ENCODE results near the gene TIMP3.

The TIMP3 gene

DNA sequence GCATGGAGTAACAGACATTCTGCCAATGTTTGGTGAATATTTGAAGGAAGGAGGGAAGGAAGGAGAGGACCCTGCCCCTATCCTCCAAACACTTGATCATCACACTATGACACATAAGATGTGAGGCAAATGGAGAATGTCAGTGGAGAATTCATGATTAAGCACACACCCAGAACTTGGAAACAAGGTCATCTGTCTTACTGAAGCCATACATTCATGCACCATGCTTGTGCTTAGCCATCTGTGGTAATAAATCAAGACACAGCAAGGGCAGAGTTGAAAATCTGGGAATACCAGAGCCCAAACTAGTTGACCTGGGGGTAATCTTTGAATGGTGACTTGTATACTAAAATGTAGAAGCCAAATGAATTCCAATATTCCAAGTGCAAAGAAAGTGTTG lies 7.9 kb upstream of the TIMP3 start:
- TF ChIP-seq, protein P1, sequence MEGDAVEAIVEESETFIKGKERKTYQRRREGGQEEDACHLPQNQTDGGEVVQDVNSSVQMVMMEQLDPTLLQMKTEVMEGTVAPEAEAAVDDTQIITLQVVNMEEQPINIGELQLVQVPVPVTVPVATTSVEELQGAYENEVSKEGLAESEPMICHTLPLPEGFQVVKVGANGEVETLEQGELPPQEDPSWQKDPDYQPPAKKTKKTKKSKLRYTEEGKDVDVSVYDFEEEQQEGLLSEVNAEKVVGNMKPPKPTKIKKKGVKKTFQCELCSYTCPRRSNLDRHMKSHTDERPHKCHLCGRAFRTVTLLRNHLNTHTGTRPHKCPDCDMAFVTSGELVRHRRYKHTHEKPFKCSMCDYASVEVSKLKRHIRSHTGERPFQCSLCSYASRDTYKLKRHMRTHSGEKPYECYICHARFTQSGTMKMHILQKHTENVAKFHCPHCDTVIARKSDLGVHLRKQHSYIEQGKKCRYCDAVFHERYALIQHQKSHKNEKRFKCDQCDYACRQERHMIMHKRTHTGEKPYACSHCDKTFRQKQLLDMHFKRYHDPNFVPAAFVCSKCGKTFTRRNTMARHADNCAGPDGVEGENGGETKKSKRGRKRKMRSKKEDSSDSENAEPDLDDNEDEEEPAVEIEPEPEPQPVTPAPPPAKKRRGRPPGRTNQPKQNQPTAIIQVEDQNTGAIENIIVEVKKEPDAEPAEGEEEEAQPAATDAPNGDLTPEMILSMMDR (IDR thresholded peaks at IDR 0.05; ENCODE audit: low read depth, low read length), result no peak
- H3K4me3 ChIP-seq (replicated peaks in 1 of 2; ENCODE audit: low read depth in 2 of 2, low read length in 2 of 2), result no peak overlapping the region
- DNase-seq (ENCODE audit: low read depth in 2 of 2), result no peak

DNA sequence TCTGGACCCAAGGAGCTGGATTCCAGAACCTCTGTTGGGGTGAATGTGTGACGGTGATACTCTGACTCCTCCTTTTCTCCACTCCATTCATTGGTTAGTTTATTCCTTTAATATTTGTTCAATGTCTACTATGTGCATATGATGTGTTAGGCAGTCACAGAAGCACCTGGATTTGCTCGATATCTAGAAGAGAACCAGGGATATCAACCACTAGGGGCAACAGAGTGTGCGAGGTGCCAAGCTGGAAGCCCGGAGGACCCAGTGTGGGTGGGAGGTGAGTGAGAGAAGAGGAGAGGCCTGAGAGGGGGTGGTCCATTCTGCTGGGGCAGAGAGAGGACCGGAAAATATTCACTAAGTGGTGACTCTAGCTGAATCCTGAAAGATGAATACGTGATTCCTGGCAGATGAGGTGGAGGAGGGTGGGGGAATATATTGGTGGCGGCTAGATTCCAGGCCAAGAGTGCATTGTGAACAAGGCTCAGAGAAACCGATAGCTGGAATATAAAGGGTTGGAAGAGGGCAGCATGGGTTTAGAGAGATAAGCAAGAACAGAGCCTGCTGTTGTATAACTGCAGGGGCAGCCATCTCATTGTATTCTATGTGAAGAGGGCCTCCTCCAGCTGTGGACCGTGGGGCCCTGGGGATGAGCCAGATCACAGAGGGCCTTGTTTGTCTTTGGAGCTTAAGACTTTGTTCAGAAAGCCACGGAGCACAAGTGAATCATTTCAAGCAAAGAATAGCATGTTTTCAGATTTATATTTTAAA lies 6.9 kb upstream of the TIMP3 start:
- TF ChIP-seq, protein P1 (IDR thresholded peaks at IDR 0.05; ENCODE audit: low read depth, low read length), result no peak
- DNase-seq (ENCODE audit: low read depth in 2 of 2), result no peak
- no peak overlapping the region for H3K4me3 ChIP-seq (replicated peaks in 1 of 2; ENCODE audit: low read depth in 2 of 2, low read length in 2 of 2)

- no peak for DNase-seq (ENCODE audit: low read depth in 2 of 2)
- TF ChIP-seq, protein P1 (IDR thresholded peaks at IDR 0.05; ENCODE audit: low read depth, low read length), result no peak
- H3K4me3 ChIP-seq (replicated peaks in 1 of 2; ENCODE audit: low read depth in 2 of 2, low read length in 2 of 2), result no peak overlapping the region
Measured at GRCh38 chr22:32795214-32795596, 6.3 kb upstream of the TIMP3 start.

DNA sequence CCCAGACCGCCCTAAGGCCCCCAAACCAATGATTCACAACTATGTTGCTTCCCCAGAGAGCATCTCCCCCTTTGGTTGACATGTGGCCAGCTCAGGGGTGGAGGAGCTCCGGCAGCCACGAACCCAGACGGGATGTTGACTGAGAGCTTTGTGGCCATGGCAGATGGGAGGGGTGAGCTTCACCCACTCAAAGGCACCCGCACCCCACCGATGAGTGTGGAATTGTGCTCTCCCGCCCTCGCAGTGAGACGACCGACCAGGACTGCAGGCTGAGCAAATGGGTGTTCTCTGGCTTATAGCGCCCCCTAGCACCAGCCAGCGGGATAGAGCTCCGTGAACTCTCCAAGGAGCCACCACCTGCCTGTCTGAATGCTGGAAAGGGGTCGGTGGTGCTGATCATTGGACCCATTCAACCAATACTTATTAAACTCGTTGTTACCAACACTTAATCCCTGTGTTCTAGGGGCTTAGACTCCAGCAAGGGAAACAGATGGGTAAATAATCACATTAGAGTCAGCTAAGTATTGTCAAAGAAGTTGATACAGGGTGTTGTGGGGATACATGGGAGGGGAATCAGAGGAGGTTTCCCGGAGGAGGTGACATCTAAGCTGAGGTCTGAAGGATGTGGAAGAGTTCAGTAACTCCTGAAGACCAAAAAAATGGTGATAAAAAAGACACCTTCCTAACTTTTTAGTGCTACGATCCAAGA lies 4.5 kb upstream of the TIMP3 start:
- H3K4me3 ChIP-seq (replicated peaks in 1 of 2; ENCODE audit: low read depth in 2 of 2, low read length in 2 of 2), result no peak overlapping the region
- TF ChIP-seq, protein P1 (IDR thresholded peaks at IDR 0.05; ENCODE audit: low read depth, low read length), result peak; percentile 89
- DNase-seq (ENCODE audit: low read depth in 2 of 2), result peak; percentile 59 to 80

DNA sequence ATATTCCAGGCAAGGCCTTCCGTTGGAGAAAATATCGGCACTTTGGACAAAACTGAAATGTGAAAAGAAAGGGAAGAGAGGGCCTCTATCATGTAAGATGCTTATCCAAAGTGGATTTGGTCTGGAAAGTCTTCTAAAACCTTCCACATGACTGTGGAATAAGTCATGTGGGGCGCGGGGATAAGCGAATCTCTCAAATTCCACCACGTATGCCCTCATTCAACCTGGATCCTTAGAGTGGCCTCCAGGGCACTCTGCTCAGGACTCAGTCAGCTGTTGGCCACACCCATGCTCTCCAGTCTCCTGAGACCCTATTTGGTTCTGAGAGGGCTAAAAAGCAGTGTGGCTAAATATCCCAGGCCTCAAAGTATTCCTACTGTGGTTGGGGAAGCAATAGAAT lies 2.0 kb upstream of the TIMP3 start:
- H3K4me3 ChIP-seq (replicated peaks in 1 of 2; ENCODE audit: low read depth in 2 of 2, low read length in 2 of 2), result no peak overlapping the region
- TF ChIP-seq, protein P1 (IDR thresholded peaks at IDR 0.05; ENCODE audit: low read depth, low read length), result no peak
- DNase-seq (ENCODE audit: low read depth in 2 of 2), result no peak

DNA sequence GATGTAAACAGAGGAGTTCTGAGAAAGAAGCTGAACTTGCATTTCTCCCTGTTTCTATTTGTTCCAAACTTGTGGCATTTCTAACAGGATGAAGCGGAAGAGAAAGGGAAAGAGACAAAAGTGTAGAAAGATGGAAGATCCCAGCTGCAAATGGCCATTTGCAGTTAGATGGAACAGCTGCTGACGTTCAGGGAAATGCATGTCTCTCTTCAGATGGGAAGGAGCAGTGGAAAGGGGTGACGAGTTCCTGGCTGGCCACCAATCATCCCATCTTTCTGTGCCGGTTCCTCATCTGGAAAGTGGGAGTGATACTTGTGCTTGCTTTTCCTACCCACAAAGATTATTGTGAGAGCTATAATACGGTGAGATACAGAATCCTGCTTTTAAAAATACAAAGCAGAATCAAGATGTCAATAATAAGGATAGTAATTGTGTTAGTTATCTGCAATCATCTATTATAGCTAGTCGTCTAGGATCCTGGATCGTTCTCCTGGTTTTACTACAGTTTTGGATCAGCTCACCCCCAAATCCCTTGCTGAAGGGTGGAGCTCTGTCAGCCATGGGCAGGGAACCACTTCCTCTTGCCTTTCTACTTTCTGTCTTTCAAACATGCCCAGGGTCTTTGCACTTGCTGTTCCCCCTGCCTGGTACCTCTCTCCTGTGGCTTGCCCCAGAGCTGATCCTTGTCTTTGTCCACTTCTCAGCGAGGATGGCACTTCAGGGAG lies 1.2 kb upstream of the TIMP3 start:
- TF ChIP-seq, protein P1 (IDR thresholded peaks at IDR 0.05; ENCODE audit: low read depth, low read length), result no peak
- H3K4me3 ChIP-seq (replicated peaks in 1 of 2; ENCODE audit: low read depth in 2 of 2, low read length in 2 of 2), result no peak overlapping the region
- no peak for DNase-seq (ENCODE audit: low read depth in 2 of 2)
